Activated CD8-positive, alpha-beta T cell treated with anti-CD3 and anti-CD28 coated beads, Interleukin-2, amount 10 ng/mL, durations not matched to agents 7 days and 5 days (primary cell): ENCODE data around the gene ACSM4. TPM values are rescaled to one million over a fixed set of nuclear protein-coding genes. Genes with fewer than 3 reads are reported as not detected.

Source experiments
- ATAC-seq: fragments of 150-1000 bp; cut with Tn5 transposase; one replicate; pipeline ENCODE4 v1.10.0; 2021; ENCODE audit warnings: moderate library complexity
- CTCF ChIA-PET: fragments of 350-600 bp; sonication (Branson Sonifier 250); formaldehyde crosslinking; loops from one replicate; lab custom pipeline; 2021; ENCODE audit warnings: antibody characterized with exemption; lab: Charles Lee
- POLR2A ChIA-PET: fragments of 350-600 bp; sonication (Branson Sonifier 250); formaldehyde crosslinking; loops from one replicate; lab custom pipeline; 2021; ENCODE audit warnings: antibody characterized with exemption; lab: Charles Lee
- DNase-seq: peaks from one replicate; pipeline ENCODE4 v3.0.0-alpha.2; 2020
- H3K27ac Mint-ChIP-seq: one replicate; pipeline ENCODE4 v1.8.0; 2021; ENCODE audit warnings: mild to moderate bottlenecking, mixed read lengths
- H3K27me3 Mint-ChIP-seq: one replicate; pipeline ENCODE4 v1.8.0; 2021; ENCODE audit warnings: low read depth, mixed read lengths
- H3K36me3 Mint-ChIP-seq: one replicate; pipeline ENCODE4 v1.8.0; 2021; ENCODE audit warnings: low read depth, mixed read lengths
- H3K4me1 Mint-ChIP-seq: one replicate; pipeline ENCODE4 v1.8.0; 2021; ENCODE audit warnings: low read depth, mixed read lengths
- H3K4me3 Mint-ChIP-seq: one replicate; pipeline ENCODE4 v1.8.0; 2021; ENCODE audit warnings: mild to moderate bottlenecking, mixed read lengths
- H3K9me3 Mint-ChIP-seq: one replicate; pipeline ENCODE4 v1.8.0; 2022; ENCODE audit warnings: mixed read lengths; ENCODE audit not compliant: insufficient read depth
- total RNA-seq, 2 experiments: library from RNA; stranded (reverse); gene quantifications; one replicate each; pipeline ENCODE4 v1.2.3, GENCODE V29; 2021

ACSM4 gene
- total RNA-seq, 2 experiments from 2014 or later = not detected

DNA sequence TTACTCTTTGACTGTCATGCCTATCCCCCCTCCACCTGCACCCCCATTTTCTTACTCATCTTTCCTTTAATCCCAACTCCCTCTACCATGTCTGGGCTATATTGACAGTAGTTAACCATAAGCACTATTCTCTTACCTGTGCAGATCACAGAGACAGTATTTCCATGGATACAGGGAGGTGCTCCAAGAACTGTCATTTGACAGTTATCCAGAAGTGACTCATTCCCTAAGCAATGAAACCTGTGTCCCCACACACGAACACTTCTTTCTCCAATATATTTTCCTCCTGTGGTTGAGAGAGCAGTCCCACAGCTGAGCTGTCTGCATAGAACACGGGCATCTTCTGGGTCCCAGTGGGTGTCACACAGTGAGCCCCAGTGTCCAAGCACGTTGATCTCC, 71.3 kb downstream of the ACSM4 start:
- CTCF ChIA-PET = no interaction called here

GRCh38 chr12:7376196-7376595, 72.3 kb downstream of the ACSM4 start:
- peaks cover 20% of the 10 kb centered on the region for H3K27me3 Mint-ChIP-seq
- no peaks in the 10 kb centered on the region for H3K4me1 Mint-ChIP-seq
- no peak overlapping the region for H3K4me3 Mint-ChIP-seq
- no peaks in the 10 kb centered on the region for H3K36me3 Mint-ChIP-seq
- ATAC-seq = no peak
- CTCF ChIA-PET = no interaction called here
- no peak for DNase-seq
- no peak overlapping the region for H3K27ac Mint-ChIP-seq
- H3K9me3 Mint-ChIP-seq = no peaks in the 10 kb centered on the region
- POLR2A ChIA-PET = no interaction called here

More for the DNA sequence above, 71.3 kb downstream of the ACSM4 start:
- no peak for ATAC-seq
- H3K36me3 Mint-ChIP-seq = no peaks in the 10 kb centered on the region
- no peak overlapping the region for H3K4me3 Mint-ChIP-seq
- no peak overlapping the region for H3K27ac Mint-ChIP-seq
- POLR2A ChIA-PET = no interaction called here
- no peaks in the 10 kb centered on the region for H3K4me1 Mint-ChIP-seq
- no peaks in the 10 kb centered on the region for H3K9me3 Mint-ChIP-seq
- DNase-seq = no peak
- peaks cover 17% of the 10 kb centered on the region for H3K27me3 Mint-ChIP-seq

Other genes starting within 250 kb of the ACSM4 start
- gene C1S, start 243.4 kb upstream of the ACSM4 start, total RNA-seq = under 1 TPM; 0.50 to 0.90 TPM
- 1 to 10 TPM; 3.6 to 3.7 TPM for gene C1R, start 211.6 kb upstream of the ACSM4 start, total RNA-seq
- 10 to 100 TPM; 21.5 to 23.3 TPM for gene C1RL, start 194.9 kb upstream of the ACSM4 start, total RNA-seq
- under 1 TPM; 0.29 to 0.42 TPM for gene RBP5, start 175.2 kb upstream of the ACSM4 start, total RNA-seq
- 10 to 100 TPM; 76.8 to 83.9 TPM for gene CLSTN3, start 173.7 kb upstream of the ACSM4 start, total RNA-seq
- gene PEX5, start 114.4 kb upstream of the ACSM4 start, total RNA-seq = 10 to 100 TPM; 19.1 to 21.0 TPM
- gene CD163L1, start 140.1 kb downstream of the ACSM4 start, total RNA-seq = not detected
- not detected for gene CD163, start 199.7 kb downstream of the ACSM4 start, total RNA-seq